Activated naive CD4-positive, alpha-beta T cell treated with Interleukin-2 at 50 U/mL for 16 hours (primary cell): Measurements from ENCODE around the gene TRIM38.
A peak's percentile ranks its signal among the peaks of the same experiment; 100 is the strongest.
"Not testable (repeated sequence)": the region's sequence is repeated elsewhere in the genome, so short reads cannot be mapped to it uniquely, and the experiment has no call there.

Source experiments
- DNase-seq: peaks from one replicate; pipeline ENCODE4 v3.0.0-alpha.2; 2020

TRIM38 gene, protein sequence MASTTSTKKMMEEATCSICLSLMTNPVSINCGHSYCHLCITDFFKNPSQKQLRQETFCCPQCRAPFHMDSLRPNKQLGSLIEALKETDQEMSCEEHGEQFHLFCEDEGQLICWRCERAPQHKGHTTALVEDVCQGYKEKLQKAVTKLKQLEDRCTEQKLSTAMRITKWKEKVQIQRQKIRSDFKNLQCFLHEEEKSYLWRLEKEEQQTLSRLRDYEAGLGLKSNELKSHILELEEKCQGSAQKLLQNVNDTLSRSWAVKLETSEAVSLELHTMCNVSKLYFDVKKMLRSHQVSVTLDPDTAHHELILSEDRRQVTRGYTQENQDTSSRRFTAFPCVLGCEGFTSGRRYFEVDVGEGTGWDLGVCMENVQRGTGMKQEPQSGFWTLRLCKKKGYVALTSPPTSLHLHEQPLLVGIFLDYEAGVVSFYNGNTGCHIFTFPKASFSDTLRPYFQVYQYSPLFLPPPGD

DNA sequence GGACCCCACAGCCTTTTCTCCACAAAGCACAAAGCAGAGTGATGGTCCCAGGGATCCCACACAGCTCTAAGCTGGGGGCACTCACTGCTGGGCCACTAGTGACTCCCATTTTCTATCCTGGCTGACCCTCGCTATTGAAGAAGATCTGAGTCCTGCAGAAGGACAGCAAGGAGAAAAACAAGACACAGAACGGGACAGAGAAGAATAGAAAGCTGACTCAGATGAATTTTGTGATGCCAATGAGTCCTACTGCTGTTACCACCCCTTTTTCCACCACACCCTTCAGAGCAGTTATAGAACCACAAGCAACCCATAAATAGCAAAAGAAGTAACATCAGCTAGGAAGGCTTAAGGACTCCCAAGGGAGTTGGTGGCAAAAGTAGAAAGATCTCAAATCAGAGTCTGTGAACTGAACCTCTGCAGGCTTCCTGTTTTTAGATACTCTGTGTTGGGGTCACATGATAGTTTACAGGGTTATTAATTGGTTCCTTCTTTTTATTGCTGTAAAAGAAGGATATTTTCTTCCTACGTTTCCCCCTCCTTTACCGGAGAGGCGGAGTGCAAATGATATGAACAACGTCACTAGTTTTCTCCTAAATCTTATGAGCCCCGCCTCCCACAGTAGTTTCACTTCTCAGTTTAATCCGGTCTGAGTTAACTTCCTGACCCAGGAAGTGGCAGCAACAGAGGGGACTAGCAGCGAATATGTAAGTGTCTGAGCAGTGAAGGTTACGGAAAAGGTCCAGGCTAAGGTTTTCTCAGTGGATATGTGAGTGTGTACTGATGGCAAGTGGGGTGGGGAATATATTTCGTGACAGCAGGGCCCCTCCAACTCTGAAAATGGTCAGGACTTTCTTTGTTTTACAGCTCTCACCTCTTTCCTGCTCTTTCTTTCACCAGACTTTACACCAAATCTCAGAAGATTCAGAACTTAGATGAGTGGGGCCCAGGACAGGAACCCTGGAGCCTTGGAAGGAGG lies at the start of gene TRIM38:
TSS of gene TRIM38 (plus strand) at position 654 of the 979 bp plus-strand sequence. CDS start 3,721 bp downstream, outside the sequence.
- DNase-seq: peak; percentile 70

- no peak for DNase-seq
Measured at GRCh38 chr6:25913741-25914140, 48.9 kb upstream of the TRIM38 start.

DNA sequence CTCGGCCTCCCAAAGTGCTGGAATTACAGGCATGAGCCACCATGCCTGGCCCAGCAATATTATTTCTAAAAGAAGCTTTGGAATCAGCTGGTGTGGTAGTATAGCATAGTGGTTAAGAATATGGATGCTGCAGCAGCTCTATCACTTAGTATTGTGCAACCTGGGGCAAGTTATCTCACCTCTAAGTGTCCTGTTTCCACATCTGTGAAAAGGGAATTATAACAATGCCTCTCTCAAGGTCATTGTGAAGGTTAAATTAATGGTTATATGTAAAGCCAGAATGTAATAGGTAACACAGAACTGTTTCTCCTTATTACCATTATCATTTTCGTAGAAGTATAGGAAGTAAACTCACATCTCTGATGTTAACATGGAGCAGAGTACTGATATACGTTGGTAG lies 46.3 kb upstream of the TRIM38 start:
- DNase-seq: no peak

GRCh38 chr6:25916789-25917490 lies 45.7 kb upstream of the TRIM38 start:
- no peak for DNase-seq

DNA sequence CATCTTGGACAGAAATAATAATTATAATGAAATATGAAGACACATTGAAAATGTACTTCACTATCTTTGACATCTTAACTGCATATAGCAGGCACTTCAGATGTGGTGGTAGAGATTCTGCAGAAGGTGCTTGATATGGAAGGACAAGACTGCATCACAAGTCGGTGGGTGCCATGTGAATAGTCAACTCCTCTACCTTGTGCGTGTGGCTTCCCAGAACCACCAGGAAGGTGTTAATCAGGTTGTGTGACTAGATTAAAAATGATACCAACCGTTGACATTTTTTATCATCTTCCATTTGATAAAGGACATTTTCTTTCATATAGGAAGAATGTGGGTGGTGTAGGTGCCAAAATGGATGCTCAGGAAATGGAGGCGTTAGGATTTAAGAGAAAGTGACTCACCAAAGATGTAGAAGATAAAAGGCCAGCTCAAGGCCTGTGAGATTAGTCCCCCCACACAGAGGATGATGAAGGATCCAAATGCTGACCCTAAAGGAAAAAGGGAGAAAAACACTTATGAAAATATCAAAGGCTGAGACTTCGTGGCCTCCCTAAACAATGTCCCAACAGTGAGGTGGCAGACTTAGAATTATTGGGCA lies 44.4 kb upstream of the TRIM38 start:
- DNase-seq: no peak

DNA sequence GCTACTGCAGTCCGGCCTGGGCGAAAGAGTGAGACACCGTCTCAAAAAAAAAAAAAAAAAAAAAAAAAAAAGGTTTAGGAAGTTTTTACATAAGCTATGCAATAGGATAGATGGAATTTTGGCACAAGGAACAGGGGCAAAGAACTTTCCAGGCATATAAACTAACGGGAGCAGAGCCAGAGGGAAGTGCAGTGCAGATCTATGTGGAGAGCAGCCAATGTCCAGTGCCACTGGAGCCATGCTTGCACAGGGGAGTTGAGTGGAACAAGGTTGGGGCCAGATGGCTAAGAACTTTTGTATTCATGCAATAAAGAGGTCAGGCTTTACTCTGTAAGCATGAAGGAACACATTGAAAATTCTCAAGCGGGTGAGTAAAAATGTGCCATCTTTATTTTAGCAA lies 42.9 kb upstream of the TRIM38 start:
- DNase-seq: no peak

DNA sequence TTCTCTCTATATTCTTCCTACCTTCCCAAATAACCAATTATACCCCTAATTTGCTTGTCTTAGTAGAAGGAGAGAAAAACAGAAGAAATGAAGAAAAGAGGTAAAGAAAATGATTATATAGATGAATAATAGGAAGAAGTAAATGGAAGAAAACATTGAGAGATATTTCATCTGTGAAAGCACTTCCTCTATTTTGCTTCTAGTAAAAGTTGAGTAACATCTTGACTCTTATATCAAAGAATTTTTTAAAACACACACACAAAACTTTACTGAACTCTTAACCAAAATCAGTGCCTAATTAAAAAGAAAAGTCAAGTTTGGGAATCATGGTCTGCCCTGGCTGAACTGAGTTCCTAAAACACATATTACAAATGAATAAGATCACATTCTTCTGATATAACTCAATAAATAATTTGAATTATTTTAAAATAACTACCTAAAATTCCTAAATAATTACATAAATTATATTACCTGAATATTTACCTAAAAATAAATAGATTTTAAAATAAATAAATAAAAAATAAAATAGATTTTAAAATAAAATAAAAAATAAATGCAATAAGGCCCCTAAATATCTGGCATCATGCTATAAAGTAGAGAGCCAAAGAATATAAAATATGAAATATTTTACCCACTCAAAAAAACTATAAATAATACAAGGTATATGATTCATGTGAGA lies 40.9 kb upstream of the TRIM38 start:
- no peak for DNase-seq

GRCh38 chr6:25922301-25922700 lies 40.3 kb upstream of the TRIM38 start:
- DNase-seq: no peak

- DNase-seq: no peak
Measured at GRCh38 chr6:25925876-25926275, 36.7 kb upstream of the TRIM38 start.

- no peak for DNase-seq
Measured at GRCh38 chr6:25927178-25927577, 35.4 kb upstream of the TRIM38 start.

DNA sequence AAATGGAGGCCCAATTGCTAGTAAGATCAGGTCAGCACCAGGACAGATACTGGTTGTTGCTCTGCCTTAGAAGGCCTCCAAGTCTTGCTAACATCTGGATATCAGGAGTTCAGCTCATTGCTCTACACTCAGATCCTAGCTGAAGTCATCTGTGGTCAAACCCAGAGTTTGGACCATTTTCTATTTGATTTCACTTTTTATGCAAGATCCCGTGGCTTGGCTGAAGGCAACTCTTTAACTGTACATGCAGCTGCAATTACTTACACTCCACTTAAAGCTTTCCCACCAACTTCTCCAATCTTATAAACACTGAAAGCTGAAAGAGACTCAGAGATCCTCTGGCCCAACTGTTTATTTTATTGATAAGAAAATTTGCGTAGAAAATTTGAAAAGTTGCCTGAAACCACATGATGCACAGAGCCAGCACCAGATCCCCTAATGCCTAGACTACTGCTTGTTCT lies 34.8 kb upstream of the TRIM38 start:
- no peak for DNase-seq

- no peak for DNase-seq
Measured at GRCh38 chr6:25928562-25929324, 33.9 kb upstream of the TRIM38 start.

GRCh38 chr6:25929785-25930184 lies 32.8 kb upstream of the TRIM38 start:
- not testable (repeated sequence) for DNase-seq

GRCh38 chr6:25930532-25931410 lies 31.8 kb upstream of the TRIM38 start, which contains the start of gene SLC17A2:
SLC17A2 (minus strand) TSS chr6:25930691; CDS start chr6:25925796, 4,895 bp downstream.
- DNase-seq: no peak

- DNase-seq: no peak
Measured at GRCh38 chr6:25931411-25931709, 31.2 kb upstream of the TRIM38 start.

- no peak for DNase-seq
Measured at GRCh38 chr6:25934156-25934555, 28.4 kb upstream of the TRIM38 start.

DNA sequence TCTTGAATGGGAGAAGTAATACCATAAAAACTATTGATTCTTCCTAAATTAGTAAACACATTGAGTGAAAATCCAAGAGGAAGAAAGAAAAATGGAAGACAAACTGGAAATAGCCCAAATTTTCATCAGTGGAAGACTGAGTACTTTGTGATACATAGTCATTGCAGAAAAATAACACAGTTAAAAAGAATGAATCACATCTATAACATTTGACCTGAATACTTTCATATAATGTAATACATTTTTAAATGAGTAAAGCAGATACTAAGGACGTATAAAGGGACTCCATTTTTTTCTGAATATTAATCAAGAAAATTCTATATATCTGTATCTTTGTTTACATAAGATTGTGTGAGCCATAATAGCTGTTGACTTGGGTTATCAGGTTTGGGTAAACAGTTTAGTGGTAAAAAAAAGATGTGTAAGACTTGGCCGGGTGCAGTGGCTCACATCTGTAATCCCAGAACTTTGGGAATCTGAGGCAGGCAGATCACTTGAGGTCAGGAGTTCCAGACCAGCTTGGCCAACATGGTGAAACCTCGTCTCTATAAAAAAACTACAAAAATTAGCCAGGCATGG lies 27.8 kb upstream of the TRIM38 start:
- no peak for DNase-seq

GRCh38 chr6:25935953-25936352 lies 26.6 kb upstream of the TRIM38 start:
- no peak for DNase-seq

DNA sequence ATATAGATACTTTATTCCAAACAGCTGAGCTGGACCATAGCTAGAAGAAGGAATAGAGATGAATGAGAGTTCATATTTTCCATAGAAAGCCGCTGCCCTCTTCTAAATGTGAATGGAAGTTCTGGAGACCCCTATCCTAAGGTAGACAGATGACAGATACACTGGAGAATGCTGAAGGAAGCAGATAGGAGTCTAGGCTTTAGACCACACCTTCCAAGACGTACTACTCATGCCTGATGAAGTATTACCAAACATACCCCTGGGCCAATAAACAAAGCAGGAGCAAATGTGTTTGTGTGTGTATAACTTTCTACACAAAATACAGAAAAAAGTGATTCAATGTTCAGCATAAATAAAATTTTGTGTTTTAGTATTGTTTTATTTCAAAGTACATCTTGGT lies 23.0 kb upstream of the TRIM38 start:
- DNase-seq: no peak
